ENCODE results near the gene FGF14.

DNA sequence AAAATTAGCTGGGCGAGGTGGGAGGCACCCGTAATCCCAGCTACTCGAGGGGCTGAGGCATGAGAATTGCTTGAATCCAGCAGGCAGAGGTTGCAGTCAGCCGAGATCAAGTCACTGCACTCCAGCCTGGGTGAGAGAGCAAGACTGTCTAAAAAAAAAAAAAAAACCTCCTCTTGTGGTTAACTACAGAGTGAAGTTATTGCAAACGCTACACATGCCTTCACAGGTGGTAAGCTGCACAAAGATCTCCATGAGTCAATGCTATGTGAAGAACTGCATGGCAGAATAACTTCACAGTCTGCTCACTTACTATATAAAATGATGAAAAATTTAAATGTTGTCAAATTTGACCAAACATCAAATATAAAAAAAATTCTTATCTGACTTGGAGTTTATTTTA is 436.8 kb downstream of the FGF14 start:
- TF ChIP-seq CTCF (conservative IDR thresholded peaks at IDR 0.05), result no peak
- no peak for TF ChIP-seq ZFX (IDR thresholded peaks at IDR 0.05)

Measured in C4-2B (cell line).